Activated CD4-positive, alpha-beta T cell treated with anti-CD3 and anti-CD28 coated beads, Interleukin-2, amount 10 ng/mL, durations not matched to agents 7 days and 5 days (primary cell): ENCODE measurements around the gene CTIF. TPM values are rescaled to one million over a fixed set of nuclear protein-coding genes. Genes with fewer than 3 reads are reported as not detected.
A peak's percentile ranks its signal among the peaks of the same experiment; 100 is the strongest.

ENCODE experiments used
- CTCF ChIA-PET: fragments of 350-600 bp; sonication (Branson Sonifier 250); formaldehyde crosslinking; loops from one replicate; lab custom pipeline; 2021; ENCODE audit warnings: antibody characterized with exemption; lab: Charles Lee
- POLR2A ChIA-PET: fragments of 350-600 bp; sonication (Branson Sonifier 250); formaldehyde crosslinking; loops from one replicate; lab custom pipeline; 2021; ENCODE audit warnings: antibody characterized with exemption; lab: Charles Lee
- DNase-seq: peaks from one replicate; pipeline ENCODE4 v3.0.0-alpha.2; 2020
- H3K27ac Mint-ChIP-seq: one replicate; pipeline ENCODE4 v1.8.0; 2021; ENCODE audit warnings: mild to moderate bottlenecking, moderate library complexity, mixed read lengths
- H3K27me3 Mint-ChIP-seq: one replicate; pipeline ENCODE4 v1.8.0; 2021; ENCODE audit warnings: mixed read lengths
- H3K36me3 Mint-ChIP-seq: one replicate; pipeline ENCODE4 v1.8.0; 2021; ENCODE audit warnings: low read depth, mixed read lengths
- H3K4me1 Mint-ChIP-seq: one replicate; pipeline ENCODE4 v1.8.0; 2021; ENCODE audit warnings: mixed read lengths
- H3K4me3 Mint-ChIP-seq: one replicate; pipeline ENCODE4 v1.8.0; 2021; ENCODE audit warnings: mild to moderate bottlenecking, moderate library complexity, mixed read lengths
- H3K9me3 Mint-ChIP-seq: one replicate; pipeline ENCODE4 v1.8.0; 2021; ENCODE audit warnings: mixed read lengths
- total RNA-seq, 2 experiments: library from RNA; stranded (reverse); gene quantifications; one replicate each; pipeline ENCODE4 v1.2.3, GENCODE V29; 2021

The CTIF gene
- total RNA-seq, 2 experiments from 2014 or later: 1.5 to 2.7 TPM

GRCh38 chr18:48660346-48661228 lies 121.8 kb downstream of the CTIF start:
- Mint-ChIP-seq H3K9me3 (no peaks in the 10 kb centered on the region), H3K4me3 (no peak overlapping the region), H3K4me1 (no peaks in the 10 kb centered on the region), H3K27ac (no peak overlapping the region), H3K27me3 (no peaks in the 10 kb centered on the region), H3K36me3 (no peaks in the 10 kb centered on the region)
- ChIA-PET POLR2A (no interaction called here), CTCF (no interaction called here)
- no peak for DNase-seq

DNA sequence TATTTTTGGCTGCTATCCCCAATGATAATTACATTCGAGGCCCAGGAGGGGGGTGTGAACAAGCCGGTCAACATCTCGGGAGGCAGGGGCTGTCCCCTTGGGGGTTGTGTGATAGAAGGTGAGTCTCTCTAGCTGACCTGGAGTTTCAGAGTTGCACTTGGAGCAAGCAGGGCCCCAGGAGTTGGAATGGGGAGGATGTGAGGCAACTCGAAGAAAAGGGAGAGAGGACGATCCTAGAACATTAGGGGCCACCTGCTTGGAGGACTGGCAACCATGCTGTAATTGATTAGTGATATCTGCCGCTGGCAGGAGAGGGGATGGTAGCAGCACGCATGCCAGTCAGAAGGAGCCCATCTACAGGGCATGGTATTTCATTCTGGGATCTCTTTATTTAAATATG lies 122.6 kb downstream of the CTIF start:
- no peak for DNase-seq
- CTCF ChIA-PET: no interaction called here
- Mint-ChIP-seq H3K27ac (no peak overlapping the region), H3K36me3 (no peaks in the 10 kb centered on the region), H3K9me3 (no peaks in the 10 kb centered on the region), H3K4me3 (no peak overlapping the region), H3K4me1 (no peaks in the 10 kb centered on the region), H3K27me3 (no peaks in the 10 kb centered on the region)
- POLR2A ChIA-PET: no interaction called here

DNA sequence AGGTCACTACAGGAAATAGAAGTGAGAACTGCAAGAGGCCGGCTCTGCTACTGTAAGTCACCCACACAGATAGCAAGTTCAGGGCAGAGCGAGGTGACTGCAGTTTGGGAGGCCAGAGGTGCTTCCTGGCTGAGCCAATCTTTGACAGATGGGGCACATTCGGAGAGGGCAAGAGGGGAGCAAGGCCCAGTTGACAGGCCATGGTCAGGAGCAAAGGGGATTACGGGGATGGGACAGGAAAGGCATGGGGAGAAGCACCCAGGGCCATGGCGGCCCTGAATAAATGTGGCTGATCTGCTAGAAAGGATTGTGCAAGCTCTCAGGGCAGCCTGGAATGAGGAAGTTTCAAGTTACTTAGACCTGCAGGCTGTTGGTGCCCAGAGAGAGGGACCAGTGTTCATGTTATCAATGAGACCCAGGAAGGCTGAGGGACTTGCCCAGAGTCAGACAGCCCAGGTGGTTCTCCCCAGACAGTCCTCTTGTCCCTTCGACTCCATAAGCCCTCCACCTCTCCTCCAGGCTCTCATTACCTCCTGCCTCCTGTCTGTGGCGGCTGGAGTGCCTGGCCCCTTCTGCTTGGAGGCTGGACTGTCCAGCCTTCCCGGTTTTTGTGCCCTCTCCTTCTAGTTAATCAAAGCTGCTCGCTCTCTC lies 123.3 kb downstream of the CTIF start:
- H3K4me1 Mint-ChIP-seq: no peaks in the 10 kb centered on the region
- H3K9me3 Mint-ChIP-seq: no peaks in the 10 kb centered on the region
- DNase-seq: no peak
- H3K27me3 Mint-ChIP-seq: no peaks in the 10 kb centered on the region
- ChIA-PET POLR2A (no interaction called here), CTCF (no interaction called here)
- no peak overlapping the region for H3K27ac Mint-ChIP-seq
- no peaks in the 10 kb centered on the region for H3K36me3 Mint-ChIP-seq
- H3K4me3 Mint-ChIP-seq: no peak overlapping the region

DNA sequence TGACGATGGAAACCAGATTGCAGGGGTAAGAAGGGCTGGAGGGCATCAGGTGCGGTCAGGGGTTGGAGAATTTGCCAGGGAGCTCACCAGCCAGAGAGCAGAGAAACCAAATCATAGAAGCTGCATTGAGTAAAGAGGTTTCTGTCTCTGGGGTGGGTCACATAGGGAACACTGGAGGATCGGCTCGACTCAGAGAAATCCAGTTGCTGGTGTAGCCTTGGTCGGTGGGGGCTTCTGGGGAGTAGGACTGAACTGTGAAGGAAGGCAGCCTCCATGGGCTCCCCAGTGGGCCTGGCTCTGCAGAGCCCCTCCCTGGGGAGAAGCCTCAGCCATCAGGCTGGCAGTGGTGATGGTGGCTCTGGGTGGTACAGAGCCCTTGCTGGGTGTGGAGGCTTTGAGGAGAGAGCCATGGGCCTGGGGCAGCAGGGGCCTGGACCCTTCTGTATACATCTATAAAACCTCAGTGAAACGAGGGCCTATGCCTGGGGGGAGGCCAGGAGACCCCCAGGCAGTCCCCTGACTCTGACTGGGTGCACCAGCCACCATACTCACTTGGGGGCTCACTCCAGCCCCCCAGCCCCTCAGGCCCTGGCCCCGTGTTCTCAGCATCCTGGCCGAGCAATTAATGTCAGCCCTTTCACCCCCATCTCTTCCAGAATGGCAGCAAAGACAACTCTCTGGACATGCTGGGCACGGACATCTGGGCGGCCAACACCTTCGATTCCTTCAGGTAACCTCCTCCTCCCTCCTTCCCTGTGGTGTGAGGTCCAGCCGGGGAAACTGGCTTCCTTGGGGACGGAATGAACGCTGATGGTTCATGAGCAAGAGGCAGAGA lies 124.5 kb downstream of the CTIF start:
- Mint-ChIP-seq H3K4me3 (no peak overlapping the region), H3K9me3 (no peaks in the 10 kb centered on the region), H3K27ac (no peak overlapping the region), H3K36me3 (no peaks in the 10 kb centered on the region), H3K4me1 (no peaks in the 10 kb centered on the region), H3K27me3 (no peaks in the 10 kb centered on the region)
- no peak for DNase-seq
- CTCF ChIA-PET: no interaction called here
- POLR2A ChIA-PET: no interaction called here

DNA sequence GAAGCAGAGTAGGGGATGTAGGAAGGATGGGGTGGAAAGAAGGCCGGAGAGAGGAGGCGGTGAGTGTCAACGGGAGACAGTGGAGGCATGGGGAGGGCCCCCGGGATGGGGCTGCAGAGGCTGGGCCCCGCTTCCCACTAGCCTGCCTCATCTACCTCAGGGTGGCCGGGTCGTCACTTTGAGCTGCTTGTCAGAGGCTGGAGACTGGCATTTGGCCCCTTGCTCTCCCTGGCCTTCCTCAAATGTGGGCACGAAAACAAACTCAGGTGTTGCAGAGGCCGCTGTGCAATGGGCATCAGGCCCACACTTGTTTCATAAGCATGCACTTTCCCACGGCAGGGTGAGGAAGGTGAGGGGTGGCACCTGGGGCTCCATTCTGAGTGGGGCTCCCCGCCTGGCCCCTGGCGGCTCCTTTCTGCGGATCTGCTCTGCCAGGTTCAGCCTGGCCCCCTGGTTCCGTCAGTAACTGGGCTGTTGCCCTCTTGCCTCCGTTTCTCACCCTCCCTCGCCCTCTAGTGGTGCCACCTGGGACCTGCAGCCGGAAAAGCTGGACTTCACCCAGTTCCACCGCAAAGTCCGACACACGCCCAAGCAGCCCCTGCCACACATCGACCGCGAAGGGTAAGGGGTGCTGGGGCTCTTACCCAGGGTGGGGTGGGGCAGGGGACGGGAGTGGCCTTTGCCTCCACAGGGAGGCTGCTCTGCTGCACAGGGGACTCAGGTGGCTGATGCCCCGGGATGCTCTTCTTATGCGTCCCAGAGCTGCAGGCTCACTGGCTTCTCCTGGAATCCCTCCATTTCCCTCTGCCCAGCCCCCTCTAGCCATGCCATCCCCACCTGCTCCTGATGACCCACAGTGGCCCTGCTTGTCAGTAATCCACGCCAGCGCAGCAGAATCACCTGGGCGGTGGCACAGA lies 125.4 kb downstream of the CTIF start:
- CTCF ChIA-PET: interaction anchor here (0.6 to 1.0 kb wide), 3 partner anchors 188 to 519 kb away, joined by 3 to 4 read pairs (median 3); no protein-coding TSS in a partner anchor
- Mint-ChIP-seq H3K27me3 (no peaks in the 10 kb centered on the region), H3K27ac (no peak overlapping the region), H3K4me1 (no peaks in the 10 kb centered on the region), H3K36me3 (no peaks in the 10 kb centered on the region), H3K9me3 (no peaks in the 10 kb centered on the region), H3K4me3 (no peak overlapping the region)
- POLR2A ChIA-PET: no interaction called here
- DNase-seq: peak; percentile 60

DNA sequence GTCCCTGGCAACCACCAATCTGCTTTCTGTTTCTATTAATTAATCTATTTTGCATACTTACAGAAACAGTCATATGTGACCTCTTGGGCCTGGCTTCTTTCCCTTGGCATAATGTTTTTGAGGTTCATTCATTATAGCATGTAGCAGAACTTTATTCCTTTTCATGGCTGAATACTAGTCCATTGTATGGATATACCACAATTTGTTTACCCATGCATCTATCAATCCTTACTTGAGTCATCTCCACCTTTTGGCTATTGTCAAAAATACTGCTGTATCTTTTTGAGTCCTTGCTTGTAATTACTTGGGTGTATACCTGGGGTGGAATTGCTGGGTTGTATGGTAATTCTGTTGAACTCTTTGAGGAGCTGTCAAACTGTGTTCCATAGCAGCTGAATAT lies 126.8 kb downstream of the CTIF start:
- H3K27ac Mint-ChIP-seq: no peak overlapping the region
- H3K27me3 Mint-ChIP-seq: no peaks in the 10 kb centered on the region
- no peaks in the 10 kb centered on the region for H3K9me3 Mint-ChIP-seq
- POLR2A ChIA-PET: no interaction called here
- DNase-seq: no peak
- no peaks in the 10 kb centered on the region for H3K36me3 Mint-ChIP-seq
- no peaks in the 10 kb centered on the region for H3K4me1 Mint-ChIP-seq
- CTCF ChIA-PET: no interaction called here
- no peak overlapping the region for H3K4me3 Mint-ChIP-seq

- H3K4me1 Mint-ChIP-seq: no peaks in the 10 kb centered on the region
- H3K9me3 Mint-ChIP-seq: peaks cover 4% of the 10 kb centered on the region
- peaks cover under 1% of the 10 kb centered on the region for H3K36me3 Mint-ChIP-seq
- H3K27me3 Mint-ChIP-seq: no peaks in the 10 kb centered on the region
- no peak overlapping the region for H3K4me3 Mint-ChIP-seq
- POLR2A ChIA-PET: no interaction called here
- no peak for DNase-seq
- H3K27ac Mint-ChIP-seq: no peak overlapping the region
- CTCF ChIA-PET: no interaction called here
These were observed 127.8 kb downstream of the CTIF start for GRCh38 chr18:48666613-48667012.

- Mint-ChIP-seq H3K4me3 (no peak overlapping the region), H3K36me3 (peaks cover 2% of the 10 kb centered on the region), H3K9me3 (peaks cover 5% of the 10 kb centered on the region), H3K27ac (no peak overlapping the region), H3K4me1 (no peaks in the 10 kb centered on the region), H3K27me3 (no peaks in the 10 kb centered on the region)
- DNase-seq: no peak
- ChIA-PET CTCF (interaction anchor here (0.6 kb wide), 1 partner anchor 749 kb away, joined by 3 read pairs; no protein-coding TSS in a partner anchor), POLR2A (no interaction called here)
These were observed 128.7 kb downstream of the CTIF start for GRCh38 chr18:48667276-48668254.

DNA sequence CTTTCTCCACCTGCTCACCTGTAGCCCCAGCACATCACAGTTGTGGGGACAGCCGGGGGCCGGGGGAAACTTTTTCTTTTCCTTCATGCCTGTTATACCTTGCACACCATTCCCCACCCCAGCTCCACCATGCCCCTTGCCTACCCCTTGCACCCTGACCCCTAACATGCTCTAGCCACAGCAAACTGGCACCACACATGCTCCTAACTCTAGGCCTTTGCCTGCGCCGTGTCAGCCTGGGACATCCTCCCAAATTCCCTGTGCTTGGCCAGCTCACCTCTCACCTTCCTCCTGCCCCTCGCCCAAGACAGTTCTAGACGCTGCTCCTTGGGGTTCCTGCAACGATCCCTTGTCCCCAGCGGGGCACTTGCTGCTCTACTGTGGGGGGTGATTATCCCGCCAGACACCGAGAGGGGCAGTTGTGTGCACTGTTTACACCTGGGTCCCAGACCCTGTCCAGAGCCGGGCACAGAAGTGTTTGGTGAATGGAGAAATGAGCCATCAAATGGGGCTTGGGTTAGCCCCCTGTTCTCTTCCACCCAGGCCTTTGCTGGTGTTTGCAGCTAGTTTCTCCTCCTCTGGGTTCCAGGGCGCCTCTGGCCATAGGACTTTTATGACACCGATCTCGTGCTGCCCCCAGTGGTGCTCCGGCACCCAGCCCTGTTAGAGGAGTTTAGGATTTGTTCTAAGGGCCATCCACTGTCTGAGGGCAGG lies 129.8 kb downstream of the CTIF start:
- ChIA-PET CTCF (interaction anchor here (0.6 kb wide), 1 partner anchor 748 kb away, joined by 3 read pairs; no protein-coding TSS in a partner anchor), POLR2A (no interaction called here)
- peaks cover 2% of the 10 kb centered on the region for H3K36me3 Mint-ChIP-seq
- no peak overlapping the region for H3K4me3 Mint-ChIP-seq
- H3K9me3 Mint-ChIP-seq: peaks cover 5% of the 10 kb centered on the region
- no peak for DNase-seq
- H3K27me3 Mint-ChIP-seq: no peaks in the 10 kb centered on the region
- H3K4me1 Mint-ChIP-seq: no peaks in the 10 kb centered on the region
- no peak overlapping the region for H3K27ac Mint-ChIP-seq

GRCh38 chr18:48669180-48669675 lies 130.4 kb downstream of the CTIF start:
- no peak overlapping the region for H3K4me3 Mint-ChIP-seq

More at GRCh38 chr18:48669180-48669675, 130.4 kb downstream of the CTIF start:
- Mint-ChIP-seq H3K27ac (no peak overlapping the region), H3K36me3 (peaks cover 2% of the 10 kb centered on the region), H3K4me1 (no peaks in the 10 kb centered on the region), H3K27me3 (no peaks in the 10 kb centered on the region), H3K9me3 (peaks cover 5% of the 10 kb centered on the region)
- ChIA-PET POLR2A (no interaction called here), CTCF (no interaction called here)
- no peak for DNase-seq
